ENCODE data around the gene TTLL9. TPM values are rescaled to one million over a fixed set of nuclear protein-coding genes. Genes with fewer than 3 reads are reported as not detected.

TTLL9 gene
- polyA plus RNA-seq, 1 experiment, result 0.11 TPM

DNA sequence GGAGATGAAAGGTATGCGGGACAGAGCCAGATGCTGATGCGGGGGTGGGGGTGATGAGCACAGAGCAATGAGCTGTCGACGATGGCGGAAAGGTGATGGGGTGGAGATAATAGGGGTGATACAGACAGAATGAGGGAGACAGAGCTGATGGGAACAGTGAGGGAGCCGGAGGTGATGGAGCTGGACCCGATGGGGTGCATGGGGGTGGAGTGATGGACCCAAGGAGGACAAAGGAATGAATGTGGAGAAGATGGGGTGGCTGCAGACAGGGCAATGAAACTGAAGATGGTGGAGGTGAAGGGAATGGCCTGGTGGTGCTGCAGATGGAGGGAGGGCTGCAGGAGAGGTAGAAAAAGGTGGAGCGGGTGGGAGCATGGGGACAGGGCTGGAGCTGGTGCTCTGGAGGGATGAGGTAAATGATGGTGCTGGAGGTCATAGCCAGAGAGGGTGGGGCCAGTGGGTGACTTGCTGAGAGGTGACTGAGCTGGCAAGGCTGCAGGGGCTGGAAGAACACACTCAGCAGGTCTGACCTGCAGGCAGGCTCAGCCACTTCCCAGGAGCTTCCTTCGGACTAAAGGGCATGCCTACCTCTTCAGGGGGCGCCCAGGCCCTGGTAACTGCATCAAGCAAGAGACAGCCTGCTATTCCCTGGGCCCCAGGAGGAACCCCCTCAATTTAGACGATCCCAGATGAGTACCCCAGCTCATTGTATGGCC lies 19.0 kb upstream of the TTLL9 start:
- POLR2A ChIA-PET, result no interaction called here
- no peaks in the 10 kb centered on the region for H3K36me3 ChIP-seq (ENCODE audit: control insufficient read depth, insufficient read depth, low read length)
- TF ChIP-seq, protein P1, sequence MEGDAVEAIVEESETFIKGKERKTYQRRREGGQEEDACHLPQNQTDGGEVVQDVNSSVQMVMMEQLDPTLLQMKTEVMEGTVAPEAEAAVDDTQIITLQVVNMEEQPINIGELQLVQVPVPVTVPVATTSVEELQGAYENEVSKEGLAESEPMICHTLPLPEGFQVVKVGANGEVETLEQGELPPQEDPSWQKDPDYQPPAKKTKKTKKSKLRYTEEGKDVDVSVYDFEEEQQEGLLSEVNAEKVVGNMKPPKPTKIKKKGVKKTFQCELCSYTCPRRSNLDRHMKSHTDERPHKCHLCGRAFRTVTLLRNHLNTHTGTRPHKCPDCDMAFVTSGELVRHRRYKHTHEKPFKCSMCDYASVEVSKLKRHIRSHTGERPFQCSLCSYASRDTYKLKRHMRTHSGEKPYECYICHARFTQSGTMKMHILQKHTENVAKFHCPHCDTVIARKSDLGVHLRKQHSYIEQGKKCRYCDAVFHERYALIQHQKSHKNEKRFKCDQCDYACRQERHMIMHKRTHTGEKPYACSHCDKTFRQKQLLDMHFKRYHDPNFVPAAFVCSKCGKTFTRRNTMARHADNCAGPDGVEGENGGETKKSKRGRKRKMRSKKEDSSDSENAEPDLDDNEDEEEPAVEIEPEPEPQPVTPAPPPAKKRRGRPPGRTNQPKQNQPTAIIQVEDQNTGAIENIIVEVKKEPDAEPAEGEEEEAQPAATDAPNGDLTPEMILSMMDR (IDR thresholded peaks at IDR 0.05; ENCODE audit: insufficient read depth, low read depth, low read length), result no peak

DNA sequence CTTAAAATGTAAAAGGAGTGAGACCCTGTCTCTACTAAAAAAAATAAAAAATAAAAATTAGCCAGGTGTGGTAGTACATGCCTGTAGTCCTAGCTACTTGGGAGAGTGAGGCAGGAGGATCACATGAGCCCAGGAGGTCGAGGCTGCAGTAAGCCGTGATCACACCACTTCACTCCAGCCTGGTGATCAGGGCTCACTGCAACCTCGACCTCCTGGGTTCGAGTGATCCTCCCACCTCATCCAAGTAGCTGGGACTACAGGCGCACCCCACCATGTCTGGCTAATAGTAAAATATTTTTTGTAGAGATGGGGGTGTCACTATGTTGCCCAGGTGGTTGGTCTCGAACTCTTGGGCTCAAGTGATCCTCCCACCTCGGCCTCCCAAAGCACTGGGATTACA lies 17.0 kb upstream of the TTLL9 start:
- Histone ChIP-seq H3K27me3 (ENCODE audit: control insufficient read depth, insufficient read depth, low read length) (peaks cover 40% of the 10 kb centered on the region), H3K36me3 (ENCODE audit: control insufficient read depth, insufficient read depth, low read length) (no peaks in the 10 kb centered on the region), H3K4me3 (ENCODE audit: low read depth, low read length) (no peak overlapping the region)
- POLR2A ChIA-PET, result no interaction called here
- TF ChIP-seq, protein P1 (IDR thresholded peaks at IDR 0.05; ENCODE audit: insufficient read depth, low read depth, low read length), result no peak
- DNase-seq (ENCODE audit: low read depth), result no peak
- CTCF ChIA-PET, result interaction anchor here (0.7 to 13.3 kb wide), 22 partner anchors 8 to 655 kb away, joined by 3 to 180 read pairs (median 6); partner anchors contain the start of genes DUSP15, FOXS1, PDRG1 and TTLL9

More for the DNA sequence above, 19.0 kb upstream of the TTLL9 start:
- no peak for DNase-seq (ENCODE audit: low read depth)
- CTCF ChIA-PET, result interaction anchor here (0.5 to 13.3 kb wide), 18 partner anchors 11 to 801 kb away, joined by 3 to 180 read pairs (median 6); partner anchors contain the start of gene PDRG1
- Histone ChIP-seq H3K27me3 (ENCODE audit: control insufficient read depth, insufficient read depth, low read length) (peaks cover 34% of the 10 kb centered on the region), H3K4me3 (ENCODE audit: low read depth, low read length) (no peak overlapping the region)

DNA sequence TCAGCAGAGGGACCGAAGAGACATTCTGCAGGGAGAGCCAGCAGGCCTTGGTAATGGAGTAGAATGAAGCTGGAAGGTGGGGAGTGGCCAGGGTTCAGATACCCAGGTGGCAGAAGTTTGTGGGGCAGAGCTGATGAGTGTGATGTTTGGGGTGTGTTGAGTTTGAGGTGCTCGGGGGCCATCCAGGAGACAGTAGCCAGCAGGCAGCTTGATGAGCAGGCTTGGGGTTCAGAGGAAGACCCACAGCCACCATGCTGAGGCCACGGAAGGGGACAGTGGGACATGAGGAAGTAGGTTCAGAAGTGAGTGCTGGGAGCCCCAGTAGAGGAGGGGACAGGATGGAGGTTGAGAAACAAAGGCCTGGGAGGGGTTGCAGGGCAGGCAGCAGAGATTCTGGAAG lies 13.9 kb upstream of the TTLL9 start:
- H3K36me3 ChIP-seq (ENCODE audit: control insufficient read depth, insufficient read depth, low read length), result no peaks in the 10 kb centered on the region
- CTCF ChIA-PET, result interaction anchor here (1.0 to 8.2 kb wide), 7 partner anchors 10 to 174 kb away, joined by 3 to 121 read pairs (median 8); partner anchors contain the start of genes FOXS1 and PDRG1
- POLR2A ChIA-PET, result no interaction called here
- TF ChIP-seq, protein P1 (IDR thresholded peaks at IDR 0.05; ENCODE audit: insufficient read depth, low read depth, low read length), result no peak
- peaks cover 44% of the 10 kb centered on the region for H3K27me3 ChIP-seq (ENCODE audit: control insufficient read depth, insufficient read depth, low read length)
- DNase-seq (ENCODE audit: low read depth), result no peak
- no peak overlapping the region for H3K4me3 ChIP-seq (ENCODE audit: low read depth, low read length)

DNA sequence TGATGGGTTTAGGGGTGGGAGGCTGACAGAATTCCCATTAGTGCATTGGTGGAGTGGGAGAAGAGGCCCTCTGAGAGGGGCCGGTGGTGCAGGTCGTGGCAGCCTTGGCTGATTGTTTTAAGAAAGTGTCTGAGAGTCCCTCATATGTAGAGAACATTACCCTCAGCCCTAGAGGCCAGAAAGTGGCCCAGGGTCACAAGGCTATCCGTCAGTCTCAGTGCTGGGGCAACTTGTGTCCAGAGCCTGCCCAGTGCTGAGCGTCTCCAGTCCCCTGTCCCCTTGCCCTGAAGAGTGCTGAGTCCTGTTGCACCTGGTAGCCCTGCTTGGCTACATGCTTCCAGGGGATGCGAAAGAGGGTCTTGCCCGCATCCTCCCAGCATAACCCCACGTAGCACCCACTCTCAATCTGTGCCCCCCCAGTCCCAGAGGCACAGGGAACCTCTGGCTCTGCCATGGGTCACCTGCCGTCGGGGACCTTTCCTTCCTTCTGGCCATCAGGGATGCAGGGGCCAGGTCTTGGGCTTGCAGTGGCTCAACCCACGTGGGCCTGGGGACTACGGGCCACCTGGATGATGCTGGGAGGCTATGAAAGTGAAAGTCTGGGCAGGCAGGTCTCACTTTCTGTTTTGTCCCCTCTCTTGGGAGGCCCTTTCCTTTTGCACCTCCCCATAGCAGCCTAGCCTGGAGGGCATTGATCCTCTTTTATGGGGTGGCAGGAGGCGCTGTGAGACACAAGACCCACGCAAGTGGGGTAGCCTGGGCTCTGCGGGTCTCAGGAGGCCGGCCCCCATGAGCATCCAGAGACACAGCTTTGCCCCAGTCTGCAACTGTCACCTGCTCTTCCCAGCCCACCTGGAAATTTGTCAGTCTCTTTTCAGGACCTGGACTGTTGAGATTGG lies 12.3 kb upstream of the TTLL9 start:
- CTCF ChIA-PET, result interaction anchor here (0.8 to 2.6 kb wide), 4 partner anchors 11 to 173 kb away, joined by 3 to 11 read pairs (median 6); partner anchors contain the start of gene PDRG1
- DNase-seq (ENCODE audit: low read depth), result no peak
- Histone ChIP-seq H3K27me3 (ENCODE audit: control insufficient read depth, insufficient read depth, low read length) (peaks cover 47% of the 10 kb centered on the region), H3K4me3 (ENCODE audit: low read depth, low read length) (no peak overlapping the region), H3K36me3 (ENCODE audit: control insufficient read depth, insufficient read depth, low read length) (no peaks in the 10 kb centered on the region)
- TF ChIP-seq, protein P1 (IDR thresholded peaks at IDR 0.05; ENCODE audit: insufficient read depth, low read depth, low read length), result no peak
- POLR2A ChIA-PET, result no interaction called here

DNA sequence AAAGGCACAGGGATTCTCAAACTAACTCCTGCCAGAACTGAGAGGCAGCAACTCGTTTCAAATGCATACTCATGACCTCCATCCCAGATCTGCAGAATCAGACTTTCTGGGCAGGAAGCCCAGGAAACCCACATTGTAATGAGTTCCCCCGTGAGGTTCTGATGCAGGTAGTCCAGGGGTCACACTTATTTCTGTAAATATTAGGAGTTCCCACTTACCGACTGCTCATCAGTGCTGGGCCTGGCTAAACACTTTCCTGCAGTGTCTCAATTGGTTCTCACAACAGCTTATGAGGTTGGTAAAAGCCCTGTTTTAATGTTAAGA lies 11.7 kb upstream of the TTLL9 start:
- ChIA-PET POLR2A (no interaction called here), CTCF (interaction anchor here (0.8 to 2.4 kb wide), 3 partner anchors 36 to 172 kb away, joined by 3 to 8 read pairs (median 4); partner anchors contain the start of gene PDRG1)
- Histone ChIP-seq H3K36me3 (ENCODE audit: control insufficient read depth, insufficient read depth, low read length) (no peaks in the 10 kb centered on the region), H3K4me3 (ENCODE audit: low read depth, low read length) (no peak overlapping the region), H3K27me3 (ENCODE audit: control insufficient read depth, insufficient read depth, low read length) (peaks cover 47% of the 10 kb centered on the region)
- DNase-seq (ENCODE audit: low read depth), result no peak
- TF ChIP-seq, protein P1 (IDR thresholded peaks at IDR 0.05; ENCODE audit: insufficient read depth, low read depth, low read length), result no peak

All from BJ (cell line).